ENCODE measurements around the gene SETD3.

GRCh38 chr14:99512110-99512449 lies 31.4 kb upstream of the SETD3 start:
- TF ChIP-seq CTCF (optimal IDR thresholded peaks at IDR 0.05 in 1 of 3, IDR thresholded peaks at IDR 0.05 in 1 of 3, conservative IDR thresholded peaks at IDR 0.05 in 1 of 3; ENCODE audit: extremely low read depth in 1 of 3, insufficient read depth in 2 of 3, low read length in 3 of 3) (no peak), EZH2 (IDR thresholded peaks at IDR 0.05; ENCODE audit: low read length) (no peak)

Measured in keratinocyte (primary cell).